ENCODE measurements around the gene LRRC51. TPM values are rescaled to one million over a fixed set of nuclear protein-coding genes. Genes with fewer than 3 reads are reported as not detected.
"Not testable (repeated sequence)": the region's sequence is repeated elsewhere in the genome, so short reads cannot be mapped to it uniquely, and the experiment has no call there.

Gene LRRC51
- polyA plus RNA-seq, 1 donor = 10.9 TPM

GRCh38 chr11:72139500-72139899, 58.9 kb downstream of the LRRC51 start:
- no peak for DNase-seq
- H3K4me1 ChIP-seq (ENCODE audit: control insufficient read depth, insufficient read depth, low read length) = peaks cover 2% of the 10 kb centered on the region
- H3K4me3 ChIP-seq (ENCODE audit: low read length) = no peak overlapping the region
- no CpG with 5 or more reads among the region's 11 CpGs for WGBS (ENCODE audit: insufficient coverage, low lambda C conversion rate)
- H3K9me3 ChIP-seq (ENCODE audit: control insufficient read depth, low read depth, low read length) = no peaks in the 10 kb centered on the region
- H3K36me3 ChIP-seq (ENCODE audit: control insufficient read depth, insufficient read depth, low read length) = no peaks in the 10 kb centered on the region
- H3K27me3 ChIP-seq (ENCODE audit: control insufficient read depth, insufficient read depth, low read length) = no peaks in the 10 kb centered on the region
- H3K27ac ChIP-seq (ENCODE audit: low read length) = no peak overlapping the region

GRCh38 chr11:72140661-72141060, 60.0 kb downstream of the LRRC51 start:
- WGBS (ENCODE audit: insufficient coverage, low lambda C conversion rate) = no CpG with 5 or more reads among the region's 2 CpGs
- Histone ChIP-seq H3K9me3 (ENCODE audit: control insufficient read depth, low read depth, low read length) (no peaks in the 10 kb centered on the region), H3K36me3 (ENCODE audit: control insufficient read depth, insufficient read depth, low read length) (no peaks in the 10 kb centered on the region), H3K27ac (ENCODE audit: low read length) (no peak overlapping the region), H3K27me3 (ENCODE audit: control insufficient read depth, insufficient read depth, low read length) (no peaks in the 10 kb centered on the region), H3K4me3 (ENCODE audit: low read length) (no peak overlapping the region), H3K4me1 (ENCODE audit: control insufficient read depth, insufficient read depth, low read length) (peaks cover 2% of the 10 kb centered on the region)
- no peak for DNase-seq

- Histone ChIP-seq H3K4me3 (ENCODE audit: low read length) (no peak overlapping the region), H3K4me1 (ENCODE audit: control insufficient read depth, insufficient read depth, low read length) (peaks cover 2% of the 10 kb centered on the region), H3K27me3 (ENCODE audit: control insufficient read depth, insufficient read depth, low read length) (no peaks in the 10 kb centered on the region), H3K36me3 (ENCODE audit: control insufficient read depth, insufficient read depth, low read length) (no peaks in the 10 kb centered on the region), H3K27ac (ENCODE audit: low read length) (no peak overlapping the region), H3K9me3 (ENCODE audit: control insufficient read depth, low read depth, low read length) (no peaks in the 10 kb centered on the region)
- DNase-seq = no peak
- 63% methylated on average over 2 of the region's 3 CpGs for WGBS (ENCODE audit: insufficient coverage, low lambda C conversion rate)
Measured at GRCh38 chr11:72141066-72141465, 60.4 kb downstream of the LRRC51 start.

- not testable (repeated sequence) for DNase-seq; H3K4me3 ChIP-seq (ENCODE audit: low read length); H3K27ac ChIP-seq (ENCODE audit: low read length); H3K36me3 ChIP-seq (ENCODE audit: control insufficient read depth, insufficient read depth, low read length); H3K27me3 ChIP-seq (ENCODE audit: control insufficient read depth, insufficient read depth, low read length); H3K4me1 ChIP-seq (ENCODE audit: control insufficient read depth, insufficient read depth, low read length); H3K9me3 ChIP-seq (ENCODE audit: control insufficient read depth, low read depth, low read length)
- no CpG with 5 or more reads among the region's 1 CpG for WGBS (ENCODE audit: insufficient coverage, low lambda C conversion rate)
Measured at GRCh38 chr11:72142086-72142485, 61.4 kb downstream of the LRRC51 start.

GRCh38 chr11:72142543-72142942, 61.9 kb downstream of the LRRC51 start:
- H3K27ac ChIP-seq (ENCODE audit: low read length); H3K36me3 ChIP-seq (ENCODE audit: control insufficient read depth, insufficient read depth, low read length); H3K27me3 ChIP-seq (ENCODE audit: control insufficient read depth, insufficient read depth, low read length); H3K9me3 ChIP-seq (ENCODE audit: control insufficient read depth, low read depth, low read length); H3K4me3 ChIP-seq (ENCODE audit: low read length); H3K4me1 ChIP-seq (ENCODE audit: control insufficient read depth, insufficient read depth, low read length); DNase-seq: not testable (repeated sequence)
- no CpG with 5 or more reads among the region's 1 CpG for WGBS (ENCODE audit: insufficient coverage, low lambda C conversion rate)

GRCh38 chr11:72144807-72145565, 64.3 kb downstream of the LRRC51 start:
- no peaks in the 10 kb centered on the region for H3K36me3 ChIP-seq (ENCODE audit: control insufficient read depth, insufficient read depth, low read length)
- H3K4me3 ChIP-seq (ENCODE audit: low read length) = no peak overlapping the region
- H3K27ac ChIP-seq (ENCODE audit: low read length) = no peak overlapping the region
- no peaks in the 10 kb centered on the region for H3K27me3 ChIP-seq (ENCODE audit: control insufficient read depth, insufficient read depth, low read length)
- no peaks in the 10 kb centered on the region for H3K9me3 ChIP-seq (ENCODE audit: control insufficient read depth, low read depth, low read length)
- DNase-seq = no peak
- WGBS (ENCODE audit: insufficient coverage, low lambda C conversion rate) = no CpG with 5 or more reads among the region's 4 CpGs
- no peaks in the 10 kb centered on the region for H3K4me1 ChIP-seq (ENCODE audit: control insufficient read depth, insufficient read depth, low read length)

Other genes starting within 250 kb of the LRRC51 start
- gene DEFB108B, start 247.7 kb upstream of the LRRC51 start, polyA plus RNA-seq = not detected
- gene DEFB131B, start 202.4 kb upstream of the LRRC51 start, polyA plus RNA-seq = not detected
- 5.1 TPM for gene XNDC1N, start 152.3 kb upstream of the LRRC51 start, polyA plus RNA-seq
- 42.9 TPM for gene RNF121, start 151.8 kb upstream of the LRRC51 start, polyA plus RNA-seq
- gene IL18BP, start 81.9 kb upstream of the LRRC51 start, polyA plus RNA-seq = 10.7 TPM
- 257 TPM for gene NUMA1, start 308 bp upstream of the LRRC51 start, polyA plus RNA-seq
- 114 TPM for gene LAMTOR1, start 22.4 kb downstream of the LRRC51 start, polyA plus RNA-seq
- not detected for gene TOMT, start 25.1 kb downstream of the LRRC51 start, polyA plus RNA-seq
- 34.5 TPM for gene ANAPC15, start 31.8 kb downstream of the LRRC51 start, polyA plus RNA-seq
- 0.36 TPM for gene FOLR3, start 54.9 kb downstream of the LRRC51 start, polyA plus RNA-seq
- gene FOLR1, start 111.3 kb downstream of the LRRC51 start, polyA plus RNA-seq = 1.9 TPM
- 15.0 TPM for gene FOLR2, start 135.9 kb downstream of the LRRC51 start, polyA plus RNA-seq
- gene INPPL1, start 143.9 kb downstream of the LRRC51 start, polyA plus RNA-seq = 84.5 TPM
- gene PHOX2A, start 163.3 kb downstream of the LRRC51 start, polyA plus RNA-seq = 8.3 TPM